Stimulated activated CD8-positive, alpha-beta memory T cell treated with anti-CD3 and anti-CD28 coated beads, Interleukin-15, amount 100 ng/mL, for 48 hours (primary cell): Measurements from ENCODE around the gene CCDC57.

Experiments
- DNase-seq, 2 donors: peaks; one replicate each; pipeline ENCODE4 v3.0.0-alpha.2; 2020; ENCODE audit warnings: low read depth in 2 of 2

The CCDC57 gene

GRCh38 chr17:82083009-82083408 lies 129.6 kb downstream of the CCDC57 start:
- DNase-seq, result no peak

- no peak for DNase-seq
Observed at GRCh38 chr17:82082456-82082855, 130.2 kb downstream of the CCDC57 start.

- no peak for DNase-seq
Observed at GRCh38 chr17:82081966-82082365, 130.7 kb downstream of the CCDC57 start.

GRCh38 chr17:82081546-82081945 lies 131.1 kb downstream of the CCDC57 start:
- DNase-seq, result no peak

GRCh38 chr17:82080789-82081464 lies 131.7 kb downstream of the CCDC57 start:
- DNase-seq, result no peak

GRCh38 chr17:82080048-82080788 lies 132.4 kb downstream of the CCDC57 start:
- no peak for DNase-seq

- DNase-seq, result no peak
Observed at GRCh38 chr17:82079001-82079677, 133.5 kb downstream of the CCDC57 start.

- no peak for DNase-seq
Observed at GRCh38 chr17:82078433-82078832, 134.2 kb downstream of the CCDC57 start.

GRCh38 chr17:82077617-82078358 lies 134.9 kb downstream of the CCDC57 start:
- DNase-seq, result no peak

GRCh38 chr17:82076785-82077591 lies 135.7 kb downstream of the CCDC57 start:
- DNase-seq, result no peak

- DNase-seq, result no peak
Observed at GRCh38 chr17:82076018-82076784, 136.4 kb downstream of the CCDC57 start.

GRCh38 chr17:82073446-82073845 lies 139.2 kb downstream of the CCDC57 start:
- no peak for DNase-seq

GRCh38 chr17:82072827-82073226 lies 139.8 kb downstream of the CCDC57 start:
- DNase-seq, result no peak

GRCh38 chr17:82070611-82071010 lies 142.0 kb downstream of the CCDC57 start:
- no peak for DNase-seq

GRCh38 chr17:82065638-82066303 lies 146.9 kb downstream of the CCDC57 start, which contains the start of gene DUS1L:
Gene DUS1L (minus strand): TSS chr17:82065804. CDS start chr17:82065059, 745 bp downstream.
- peak; percentile 53 to 61 for DNase-seq

- DNase-seq, result no peak
Observed at GRCh38 chr17:82065193-82065637, 147.4 kb downstream of the CCDC57 start.

GRCh38 chr17:82064433-82065192 lies 148.0 kb downstream of the CCDC57 start:
- DNase-seq, result no peak

- DNase-seq, result no peak
Observed at GRCh38 chr17:82063424-82064415, 148.9 kb downstream of the CCDC57 start.
